Hepatocyte (in vitro differentiated cells): ENCODE measurements around the gene TMEM14A. TPM values are rescaled to one million over a fixed set of nuclear protein-coding genes. Genes with fewer than 3 reads are reported as not detected.

Experiments used
- DNase-seq: peaks from one replicate; pipeline ENCODE4 v3.0.0-alpha.2; 2016; ENCODE audit warnings: low spot score
- H2AFZ ChIP-seq: fragments of 200-600 bp; sonication (generic); 2 replicates; pipeline ENCODE4 v1.6.0; 2016; ENCODE audit warnings: antibody characterized with exemption, mild to moderate bottlenecking
- H3K27ac ChIP-seq: fragments of 200-600 bp; sonication (generic); 2 replicates; pipeline ENCODE4 v1.5.1; 2016; ENCODE audit warnings: mild to moderate bottlenecking
- H3K27me3 ChIP-seq: fragments of 200-600 bp; sonication (generic); 2 replicates; pipeline ENCODE4 v1.6.1; 2016
- H3K36me3 ChIP-seq: fragments of 200-600 bp; sonication (generic); replicated peaks from 2 replicates; pipeline ENCODE4 v1.5.1; 2016; ENCODE audit warnings: low read depth; ENCODE audit not compliant: insufficient read depth
- H3K4me1 ChIP-seq: fragments of 200-600 bp; sonication (generic); 2 replicates; pipeline ENCODE4 v1.5.1; 2016; ENCODE audit warnings: mild to moderate bottlenecking, moderate library complexity; ENCODE audit not compliant: insufficient read depth
- H3K4me2 ChIP-seq: fragments of 200-600 bp; sonication (generic); 2 replicates; pipeline ENCODE4 v1.6.0; 2016
- H3K4me3 ChIP-seq: fragments of 200-600 bp; sonication (generic); 2 replicates; pipeline ENCODE4 v1.5.1; 2016; ENCODE audit warnings: mild to moderate bottlenecking
- H3K79me2 ChIP-seq: fragments of 200-600 bp; sonication (generic); 2 replicates; pipeline ENCODE4 v1.6.0; 2017; ENCODE audit warnings: mild to moderate bottlenecking
- H3K9me2 ChIP-seq: fragments of 200-600 bp; sonication (generic); replicated peaks from 2 replicates; pipeline ENCODE4 v1.6.0; 2017; ENCODE audit warnings: mild to moderate bottlenecking; ENCODE audit not compliant: insufficient read depth
- H3K9me3 ChIP-seq: fragments of 200-600 bp; sonication (generic); 2 replicates; pipeline ENCODE4 v1.5.1; 2016; ENCODE audit warnings: low read depth, mild to moderate bottlenecking
- H4K20me1 ChIP-seq: fragments of 200-600 bp; sonication (generic); 2 replicates; pipeline ENCODE4 v1.6.0; 2016; ENCODE audit warnings: mild to moderate bottlenecking; ENCODE audit not compliant: insufficient read depth, poor library complexity, severe bottlenecking
- CTCF ChIP-seq: fragments of 200-600 bp; sonication (generic); IDR thresholded peaks from 2 replicates; pipeline ENCODE4 v1.5.1; 2016; ENCODE audit warnings: antibody characterized with exemption, mild to moderate bottlenecking; ENCODE audit not compliant: poor library complexity
- EZH2 ChIP-seq: fragments of 200-600 bp; sonication (generic); IDR thresholded peaks from 2 replicates; pipeline ENCODE4 v1.6.1; 2016; ENCODE audit warnings: antibody characterized with exemption, mild to moderate bottlenecking, borderline replicate concordance
- EZH2phosphoT487 ChIP-seq: fragments of 200-600 bp; sonication (generic); IDR thresholded peaks from one replicate; pipeline ENCODE4 v1.6.1; 2018; ENCODE audit warnings: antibody characterized with exemption, mild to moderate bottlenecking, low read depth, moderate library complexity; ENCODE audit not compliant: unreplicated experiment, severe bottlenecking
- WGBS: methylation state at CpG from one replicate; pipeline ENCODE4 v1.1.6; 2016; ENCODE audit warnings: low lambda C conversion rate; ENCODE audit errors: missing lambda C conversion rate; 5-methylcytosine and 5-hydroxymethylcytosine counted together
- polyA plus RNA-seq: library from polyadenylated mRNA; unstranded; fragments of >200 nt; fragmentation: Nextera tagmentation; extraction: Ambion mirVana; gene quantifications from 2 replicates; pipeline ENCODE4 v1.2.1, GENCODE V29; 2016
- total RNA-seq: library from RNA; depleted of rRNA; stranded (reverse); fragments of >200 nt; gene quantifications from 2 replicates; pipeline ENCODE4 v1.2.3, GENCODE V29; 2014

TMEM14A gene
- 70.6 and 84.5 TPM in 2 replicates for total RNA-seq
- 80.4 and 86.9 TPM in 2 replicates for polyA plus RNA-seq

- peak; percentile 7 for TF ChIP-seq CTCF
- TF ChIP-seq EZH2phosphoT487, result no peak
- H4K20me1 ChIP-seq, result no peaks in the 10 kb centered on the region
- whole genome bisulfite sequencing, result 6% methylated on average over 42 of the region's 42 CpGs
- peak; percentile 98 for DNase-seq
- H3K9me3 ChIP-seq, result no peaks in the 10 kb centered on the region
- no peaks in the 10 kb centered on the region for H3K27me3 ChIP-seq
- no peaks in the 10 kb centered on the region for H3K9me2 ChIP-seq
- peaks cover 49% of the 10 kb centered on the region for H3K79me2 ChIP-seq
- no peaks in the 10 kb centered on the region for H3K36me3 ChIP-seq
- peak within 1 kb of the TSS; percentile 77 for H3K4me2 ChIP-seq
- H2AFZ ChIP-seq, result peak within 1 kb of the TSS; percentile 66
- peak within 1 kb of the TSS; percentile 31 for H3K27ac ChIP-seq
- H3K4me3 ChIP-seq, result peak within 1 kb of the TSS; percentile 65
- peaks cover 20% of the 10 kb centered on the region for H3K4me1 ChIP-seq
Observed at GRCh38 chr6:52670502-52671409, at the start of gene TMEM14A. Gene TMEM14A, plus strand, starts transcription at chr6:52671113. Its CDS starts 5,990 bp downstream, at chr6:52677103.

- TF ChIP-seq EZH2phosphoT487, result no peak
- no peak for TF ChIP-seq CTCF
- TF ChIP-seq EZH2, result no peak
- Histone ChIP-seq H3K79me2 (no peaks in the 10 kb centered on the region), H3K4me3 (no peak overlapping the region), H3K4me2 (no peak overlapping the region), H3K36me3 (no peaks in the 10 kb centered on the region), H3K27me3 (no peaks in the 10 kb centered on the region), H3K4me1 (no peaks in the 10 kb centered on the region), H2AFZ (no peak overlapping the region), H4K20me1 (no peaks in the 10 kb centered on the region), H3K9me2 (no peaks in the 10 kb centered on the region), H3K27ac (no peak overlapping the region), H3K9me3 (no peaks in the 10 kb centered on the region)
- 88% methylated on average over 1 of the region's 1 CpG for WGBS
- no peak for DNase-seq
Observed at GRCh38 chr6:52621631-52622030, 49.3 kb upstream of the TMEM14A start.

GRCh38 chr6:52622810-52623209 is 48.1 kb upstream of the TMEM14A start:
- Histone ChIP-seq H3K27ac (no peak overlapping the region), H3K4me1 (no peaks in the 10 kb centered on the region), H3K4me3 (no peak overlapping the region), H3K9me2 (no peaks in the 10 kb centered on the region), H3K4me2 (no peak overlapping the region), H3K27me3 (no peaks in the 10 kb centered on the region), H4K20me1 (no peaks in the 10 kb centered on the region), H3K79me2 (no peaks in the 10 kb centered on the region), H3K36me3 (no peaks in the 10 kb centered on the region), H2AFZ (no peak overlapping the region), H3K9me3 (no peaks in the 10 kb centered on the region)
- no peak for TF ChIP-seq EZH2phosphoT487
- no peak for TF ChIP-seq CTCF
- TF ChIP-seq EZH2, result no peak
- DNase-seq, result no peak
- 84% methylated on average over 2 of the region's 2 CpGs for WGBS
